Osteoblast (primary cell): ENCODE measurements around the gene EPAS1. TPM values are rescaled to one million over a fixed set of nuclear protein-coding genes. Genes with fewer than 3 reads are reported as not detected.

Experiments
- DNase-seq: peaks from one replicate; pipeline ENCODE4 v3.0.0; 2011; ENCODE audit warnings: low spot score, mixed read lengths; ENCODE audit not compliant: insufficient read length; ENCODE audit errors: missing footprints
- H2AFZ ChIP-seq: 2 replicates; pipeline ENCODE4 v1.6.0; 2011; ENCODE audit warnings: mild to moderate bottlenecking, low read length
- H3K27ac ChIP-seq: 2 replicates; pipeline ENCODE4 v1.5.1; 2011; ENCODE audit warnings: mild to moderate bottlenecking, low read depth, low read length, moderate library complexity
- H3K27me3 ChIP-seq: 2 replicates; pipeline ENCODE4 v1.6.0; 2012; ENCODE audit warnings: mild to moderate bottlenecking, control low read depth, inconsistent platforms, low read length, moderate library complexity; ENCODE audit not compliant: insufficient read depth
- H3K36me3 ChIP-seq: 2 replicates; pipeline ENCODE4 v1.5.1; 2011; ENCODE audit warnings: mild to moderate bottlenecking, low read length, control low read depth, moderate library complexity; ENCODE audit not compliant: insufficient read depth
- H3K4me1 ChIP-seq: 2 replicates; pipeline ENCODE4 v1.5.1; 2011; ENCODE audit warnings: mild to moderate bottlenecking, low read length, control low read depth, moderate library complexity; ENCODE audit not compliant: insufficient read depth
- H3K4me2 ChIP-seq: 2 replicates; pipeline ENCODE4 v1.6.0; 2011; ENCODE audit warnings: mild to moderate bottlenecking, low read length; ENCODE audit not compliant: insufficient read depth
- H3K4me3 ChIP-seq: fragments of 200-600 bp; sonication (generic); 3 replicates; pipeline ENCODE4 v1.5.1; 2012; ENCODE audit warnings: mild to moderate bottlenecking, low read length, inconsistent platforms; ENCODE audit not compliant: insufficient read depth
- H3K79me2 ChIP-seq: 2 replicates; pipeline ENCODE4 v1.6.0; 2012; ENCODE audit warnings: mild to moderate bottlenecking, low read length, control low read depth, inconsistent platforms; ENCODE audit not compliant: insufficient read depth
- H3K9me3 ChIP-seq: 2 replicates; pipeline ENCODE4 v1.5.1; 2011; ENCODE audit warnings: low read depth, low read length, control low read depth
- H4K20me1 ChIP-seq: 2 replicates; pipeline ENCODE4 v1.6.0; 2012; ENCODE audit warnings: mild to moderate bottlenecking, low read length, control low read depth; ENCODE audit not compliant: insufficient read depth
- CTCF ChIP-seq: IDR thresholded peaks from 2 replicates; pipeline ENCODE4 v1.5.1; 2011; ENCODE audit warnings: mild to moderate bottlenecking, low read depth, low read length, moderate library complexity; ENCODE audit errors: extremely low read depth
- total RNA-seq: library from RNA; depleted of rRNA; stranded (reverse); fragments of >200 nt; gene quantifications from 2 replicates; pipeline ENCODE4 v1.2.3, GENCODE V29; 2012

The EPAS1 gene
- total RNA-seq, 1 donor: 260 TPM

GRCh38 chr2:46273225-46273863 lies 23.9 kb upstream of the EPAS1 start:
- Histone ChIP-seq H3K4me2 (no peak overlapping the region), H3K4me1 (peaks cover 24% of the 10 kb centered on the region)

DNA sequence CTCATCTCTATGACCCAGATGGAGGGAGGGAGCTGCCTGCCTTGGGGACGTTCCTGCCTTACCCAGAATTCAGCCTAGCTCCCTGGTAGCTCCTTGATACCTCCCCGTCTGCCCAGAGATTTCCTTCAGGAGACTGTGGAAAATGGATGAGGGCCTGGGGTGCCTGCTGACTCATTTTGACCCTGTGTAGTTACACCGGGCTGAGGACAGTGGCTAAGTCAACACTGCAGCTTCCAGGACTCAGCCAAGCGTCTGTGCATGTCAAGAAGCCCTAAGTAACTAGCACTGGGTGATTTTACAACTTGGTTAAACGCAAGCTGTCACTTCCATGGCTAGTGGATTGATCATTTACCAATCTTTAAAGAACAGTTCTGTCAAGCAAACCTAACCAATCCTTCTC lies 23.3 kb upstream of the EPAS1 start:
- H3K9me3 ChIP-seq: no peaks in the 10 kb centered on the region
- H4K20me1 ChIP-seq: no peaks in the 10 kb centered on the region
- H3K36me3 ChIP-seq: no peaks in the 10 kb centered on the region
- H3K4me3 ChIP-seq: no peak overlapping the region
- TF ChIP-seq CTCF: no peak
- peak overlapping the region; percentile 38 for H2AFZ ChIP-seq
- no peaks in the 10 kb centered on the region for H3K27me3 ChIP-seq
- H3K79me2 ChIP-seq: no peaks in the 10 kb centered on the region
- DNase-seq: no peak
- no peak overlapping the region for H3K4me2 ChIP-seq
- H3K27ac ChIP-seq: no peak overlapping the region
- H3K4me1 ChIP-seq: peaks cover 19% of the 10 kb centered on the region

More at GRCh38 chr2:46273225-46273863, 23.9 kb upstream of the EPAS1 start:
- H3K4me3 ChIP-seq: no peak overlapping the region
- H3K27me3 ChIP-seq: no peaks in the 10 kb centered on the region
- H2AFZ ChIP-seq: peak overlapping the region; percentile 38
- TF ChIP-seq CTCF: no peak
- no peaks in the 10 kb centered on the region for H3K9me3 ChIP-seq
- H4K20me1 ChIP-seq: no peaks in the 10 kb centered on the region
- H3K79me2 ChIP-seq: no peaks in the 10 kb centered on the region
- no peaks in the 10 kb centered on the region for H3K36me3 ChIP-seq
- no peak for DNase-seq
- H3K27ac ChIP-seq: no peak overlapping the region

DNA sequence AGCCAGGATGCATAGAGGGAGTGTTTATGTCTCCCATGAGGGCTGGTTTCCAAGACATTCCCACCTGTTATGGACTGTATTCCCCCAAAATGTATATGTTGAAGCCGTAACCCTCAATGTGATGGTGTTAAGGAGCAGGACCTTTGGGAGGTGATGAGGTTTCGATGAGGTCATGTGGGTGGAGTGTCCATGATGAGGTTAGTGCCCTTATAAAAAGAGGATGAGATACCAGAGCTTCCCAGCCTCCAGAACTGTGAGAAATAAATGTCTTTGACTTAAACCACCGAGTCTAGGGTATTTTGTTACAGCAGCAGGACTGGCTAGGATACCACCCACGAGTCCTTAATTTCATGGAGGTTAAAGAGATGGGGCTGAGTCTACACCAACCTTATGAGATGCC lies 22.6 kb upstream of the EPAS1 start:
- H3K4me3 ChIP-seq: no peak overlapping the region
- H3K36me3 ChIP-seq: no peaks in the 10 kb centered on the region
- no peak overlapping the region for H3K27ac ChIP-seq
- H2AFZ ChIP-seq: no peak overlapping the region
- peaks cover 13% of the 10 kb centered on the region for H3K4me1 ChIP-seq
- no peaks in the 10 kb centered on the region for H3K79me2 ChIP-seq
- no peaks in the 10 kb centered on the region for H3K27me3 ChIP-seq
- no peak overlapping the region for H3K4me2 ChIP-seq
- no peaks in the 10 kb centered on the region for H4K20me1 ChIP-seq
- no peak for DNase-seq
- no peak for TF ChIP-seq CTCF
- H3K9me3 ChIP-seq: no peaks in the 10 kb centered on the region

DNA sequence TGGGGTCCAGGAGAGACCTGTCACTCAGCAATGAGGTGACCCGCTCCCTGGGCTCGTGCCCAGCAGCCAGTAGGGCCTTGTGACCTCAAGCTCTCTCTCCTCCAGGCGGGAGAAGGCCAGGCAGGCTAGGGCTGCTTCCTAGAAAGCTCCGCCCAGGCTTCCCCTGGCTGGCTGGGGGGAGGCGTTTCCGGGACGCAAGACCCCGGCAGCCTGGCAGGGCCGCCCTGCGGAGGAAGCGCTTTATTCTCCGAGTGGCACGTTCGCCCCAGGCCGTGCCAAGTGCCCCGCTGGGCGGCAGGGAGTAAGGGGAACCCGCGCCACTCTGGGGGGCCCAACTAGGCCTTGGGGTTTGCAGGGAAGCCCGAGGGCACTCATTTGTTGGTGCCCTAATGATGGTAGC lies 21.2 kb upstream of the EPAS1 start:
- no peaks in the 10 kb centered on the region for H3K36me3 ChIP-seq
- peak overlapping the region; percentile 59 for H2AFZ ChIP-seq
- H3K4me2 ChIP-seq: peak overlapping the region; percentile 23
- no peaks in the 10 kb centered on the region for H3K27me3 ChIP-seq
- no peak for DNase-seq
- H3K4me1 ChIP-seq: no peaks in the 10 kb centered on the region
- H3K9me3 ChIP-seq: no peaks in the 10 kb centered on the region
- no peak overlapping the region for H3K27ac ChIP-seq
- no peaks in the 10 kb centered on the region for H4K20me1 ChIP-seq
- TF ChIP-seq CTCF: no peak
- H3K79me2 ChIP-seq: no peaks in the 10 kb centered on the region
- H3K4me3 ChIP-seq: no peak overlapping the region
